SU-DHL-6 (cell line): ENCODE results near the gene EFNA5.

Experiments
- EZH2phosphoT487 ChIP-seq: fragments of 200-600 bp; sonication (generic), shearing (Covaris generic); conservative IDR thresholded peaks from 2 replicates; pipeline ENCODE4 v1.6.1; 2018; ENCODE audit warnings: mild to moderate bottlenecking, antibody characterized with exemption, low read length, moderate library complexity, mixed read lengths
- TF ChIP-seq, protein P1 (sequence below): fragments of 200-600 bp; sonication (generic); IDR thresholded peaks from one replicate; pipeline ENCODE4 v1.5.1; 2017; ENCODE audit warnings: antibody characterized with exemption, mild to moderate bottlenecking, low read length, moderate library complexity; ENCODE audit not compliant: insufficient read depth, poor library complexity, severe bottlenecking

DNA sequence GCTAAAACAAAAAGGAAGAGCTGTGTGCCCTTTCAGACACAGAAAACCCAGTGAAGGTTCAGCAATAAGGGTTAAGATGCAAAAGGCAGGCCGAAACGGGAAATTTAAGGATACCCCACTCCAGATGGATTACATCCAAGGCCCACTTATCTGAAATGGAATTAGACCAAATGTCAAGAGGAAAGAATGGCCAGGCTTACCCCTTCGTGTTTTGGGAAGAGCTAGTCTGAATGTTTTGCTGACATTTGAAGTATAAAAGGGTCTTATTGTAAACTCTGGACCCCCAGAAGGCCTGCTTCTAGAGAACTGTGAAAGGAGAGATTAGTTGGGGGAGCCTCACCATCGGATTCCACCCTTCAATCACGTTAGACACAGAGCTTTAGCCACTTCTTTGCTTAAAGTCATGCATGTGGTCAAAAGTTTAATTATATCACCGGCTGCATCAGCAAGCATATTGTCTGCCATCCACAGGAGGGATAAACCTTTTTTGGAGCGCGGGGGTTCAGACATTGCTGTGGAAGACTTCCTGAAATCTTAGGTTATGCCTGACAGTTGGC, 93.3 kb downstream of the EFNA5 start:
- TF ChIP-seq, protein P1, sequence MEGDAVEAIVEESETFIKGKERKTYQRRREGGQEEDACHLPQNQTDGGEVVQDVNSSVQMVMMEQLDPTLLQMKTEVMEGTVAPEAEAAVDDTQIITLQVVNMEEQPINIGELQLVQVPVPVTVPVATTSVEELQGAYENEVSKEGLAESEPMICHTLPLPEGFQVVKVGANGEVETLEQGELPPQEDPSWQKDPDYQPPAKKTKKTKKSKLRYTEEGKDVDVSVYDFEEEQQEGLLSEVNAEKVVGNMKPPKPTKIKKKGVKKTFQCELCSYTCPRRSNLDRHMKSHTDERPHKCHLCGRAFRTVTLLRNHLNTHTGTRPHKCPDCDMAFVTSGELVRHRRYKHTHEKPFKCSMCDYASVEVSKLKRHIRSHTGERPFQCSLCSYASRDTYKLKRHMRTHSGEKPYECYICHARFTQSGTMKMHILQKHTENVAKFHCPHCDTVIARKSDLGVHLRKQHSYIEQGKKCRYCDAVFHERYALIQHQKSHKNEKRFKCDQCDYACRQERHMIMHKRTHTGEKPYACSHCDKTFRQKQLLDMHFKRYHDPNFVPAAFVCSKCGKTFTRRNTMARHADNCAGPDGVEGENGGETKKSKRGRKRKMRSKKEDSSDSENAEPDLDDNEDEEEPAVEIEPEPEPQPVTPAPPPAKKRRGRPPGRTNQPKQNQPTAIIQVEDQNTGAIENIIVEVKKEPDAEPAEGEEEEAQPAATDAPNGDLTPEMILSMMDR, result no peak
- TF ChIP-seq EZH2phosphoT487, result no peak
